SU-DHL-6 (cell line): Measurements from ENCODE around the gene G3BP1.

Experiments
- EZH2phosphoT487 ChIP-seq: fragments of 200-600 bp; sonication (generic), shearing (Covaris generic); conservative IDR thresholded peaks from 2 replicates; pipeline ENCODE4 v1.6.1; 2018; ENCODE audit warnings: mild to moderate bottlenecking, antibody characterized with exemption, low read length, moderate library complexity, mixed read lengths
- TF ChIP-seq, protein P1 (sequence below): fragments of 200-600 bp; sonication (generic); IDR thresholded peaks from one replicate; pipeline ENCODE4 v1.5.1; 2017; ENCODE audit warnings: antibody characterized with exemption, mild to moderate bottlenecking, low read length, moderate library complexity; ENCODE audit not compliant: insufficient read depth, poor library complexity, severe bottlenecking

- TF ChIP-seq, protein P1, sequence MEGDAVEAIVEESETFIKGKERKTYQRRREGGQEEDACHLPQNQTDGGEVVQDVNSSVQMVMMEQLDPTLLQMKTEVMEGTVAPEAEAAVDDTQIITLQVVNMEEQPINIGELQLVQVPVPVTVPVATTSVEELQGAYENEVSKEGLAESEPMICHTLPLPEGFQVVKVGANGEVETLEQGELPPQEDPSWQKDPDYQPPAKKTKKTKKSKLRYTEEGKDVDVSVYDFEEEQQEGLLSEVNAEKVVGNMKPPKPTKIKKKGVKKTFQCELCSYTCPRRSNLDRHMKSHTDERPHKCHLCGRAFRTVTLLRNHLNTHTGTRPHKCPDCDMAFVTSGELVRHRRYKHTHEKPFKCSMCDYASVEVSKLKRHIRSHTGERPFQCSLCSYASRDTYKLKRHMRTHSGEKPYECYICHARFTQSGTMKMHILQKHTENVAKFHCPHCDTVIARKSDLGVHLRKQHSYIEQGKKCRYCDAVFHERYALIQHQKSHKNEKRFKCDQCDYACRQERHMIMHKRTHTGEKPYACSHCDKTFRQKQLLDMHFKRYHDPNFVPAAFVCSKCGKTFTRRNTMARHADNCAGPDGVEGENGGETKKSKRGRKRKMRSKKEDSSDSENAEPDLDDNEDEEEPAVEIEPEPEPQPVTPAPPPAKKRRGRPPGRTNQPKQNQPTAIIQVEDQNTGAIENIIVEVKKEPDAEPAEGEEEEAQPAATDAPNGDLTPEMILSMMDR: no peak
- no peak for TF ChIP-seq EZH2phosphoT487
Observed at GRCh38 chr5:151730381-151730780, 41.4 kb upstream of the G3BP1 start.
